ENCODE data around the gene ZNF418. TPM values are rescaled to one million over a fixed set of nuclear protein-coding genes. Genes with fewer than 3 reads are reported as not detected.
A peak's percentile ranks its signal among the peaks of the same experiment; 100 is the strongest.
"Not testable (repeated sequence)": the region's sequence is repeated elsewhere in the genome, so short reads cannot be mapped to it uniquely, and the experiment has no call there.

ZNF418 gene
- total and polyA plus RNA-seq, 2 experiments from 2014 or later, result 3.2 to 8.2 TPM

DNA sequence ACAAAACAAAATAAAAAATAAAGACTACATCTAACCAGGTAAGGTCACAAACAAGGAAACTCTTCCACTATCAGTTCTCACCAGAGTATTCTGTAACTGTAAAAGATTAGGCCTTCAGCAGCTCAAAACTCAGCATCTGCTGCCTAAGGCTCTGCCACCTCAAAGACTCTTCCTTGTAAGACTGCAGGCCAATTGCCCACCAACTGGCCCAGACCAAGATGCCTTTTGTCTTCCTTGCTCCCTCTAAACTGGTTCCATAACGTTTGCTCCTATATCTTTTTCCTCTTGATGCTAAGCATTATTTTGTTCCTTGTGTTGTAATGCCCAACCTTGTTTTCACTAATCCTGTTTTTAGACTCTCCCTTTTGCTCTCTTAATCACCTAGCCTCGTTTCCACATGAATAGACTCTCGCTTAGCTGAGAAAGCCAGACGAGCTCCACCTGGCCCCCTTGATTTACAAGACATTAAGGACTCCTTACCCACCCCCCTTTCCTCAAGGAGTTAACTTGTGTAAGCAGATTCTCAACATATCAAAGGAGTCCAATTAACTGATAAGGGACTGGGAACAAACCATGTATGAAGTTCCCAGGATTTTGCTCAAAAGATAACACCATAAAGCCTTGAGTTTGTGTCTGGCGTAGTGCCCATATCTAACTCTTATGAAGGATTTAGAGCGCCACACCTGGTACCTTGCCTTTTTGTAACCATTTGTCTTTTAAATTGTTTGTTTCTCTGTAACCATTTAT, 47.8 kb downstream of the ZNF418 start:
- no peaks in the 10 kb centered on the region for H4K20me1 ChIP-seq (ENCODE audit: insufficient read depth, poor library complexity, severe bottlenecking)
- peaks cover 5% of the 10 kb centered on the region for H3K4me1 ChIP-seq (ENCODE audit: insufficient read depth)
- TF ChIP-seq EZH2 (IDR thresholded peaks at IDR 0.05; ENCODE audit: borderline replicate concordance) (no peak), EZH2phosphoT487 (IDR thresholded peaks at IDR 0.05; ENCODE audit: low read depth, severe bottlenecking, unreplicated experiment) (no peak)
- TF ChIP-seq, protein P1, sequence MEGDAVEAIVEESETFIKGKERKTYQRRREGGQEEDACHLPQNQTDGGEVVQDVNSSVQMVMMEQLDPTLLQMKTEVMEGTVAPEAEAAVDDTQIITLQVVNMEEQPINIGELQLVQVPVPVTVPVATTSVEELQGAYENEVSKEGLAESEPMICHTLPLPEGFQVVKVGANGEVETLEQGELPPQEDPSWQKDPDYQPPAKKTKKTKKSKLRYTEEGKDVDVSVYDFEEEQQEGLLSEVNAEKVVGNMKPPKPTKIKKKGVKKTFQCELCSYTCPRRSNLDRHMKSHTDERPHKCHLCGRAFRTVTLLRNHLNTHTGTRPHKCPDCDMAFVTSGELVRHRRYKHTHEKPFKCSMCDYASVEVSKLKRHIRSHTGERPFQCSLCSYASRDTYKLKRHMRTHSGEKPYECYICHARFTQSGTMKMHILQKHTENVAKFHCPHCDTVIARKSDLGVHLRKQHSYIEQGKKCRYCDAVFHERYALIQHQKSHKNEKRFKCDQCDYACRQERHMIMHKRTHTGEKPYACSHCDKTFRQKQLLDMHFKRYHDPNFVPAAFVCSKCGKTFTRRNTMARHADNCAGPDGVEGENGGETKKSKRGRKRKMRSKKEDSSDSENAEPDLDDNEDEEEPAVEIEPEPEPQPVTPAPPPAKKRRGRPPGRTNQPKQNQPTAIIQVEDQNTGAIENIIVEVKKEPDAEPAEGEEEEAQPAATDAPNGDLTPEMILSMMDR (IDR thresholded peaks at IDR 0.05; ENCODE audit: poor library complexity), result peak; percentile 22
- WGBS (ENCODE audit: low lambda C conversion rate, missing lambda C conversion rate), result 12% methylated on average over 6 of the region's 6 CpGs
- no peaks in the 10 kb centered on the region for H3K36me3 ChIP-seq (replicated peaks; ENCODE audit: insufficient read depth, low read depth)
- no peaks in the 10 kb centered on the region for H3K9me3 ChIP-seq (ENCODE audit: low read depth)
- H3K4me3 ChIP-seq, result peak overlapping the region; percentile 59
- peak; percentile 52 for DNase-seq (ENCODE audit: low spot score)
- peak overlapping the region; percentile 83 for H3K4me2 ChIP-seq
- H3K79me2 ChIP-seq, result peaks cover 56% of the 10 kb centered on the region
- no peak overlapping the region for H2AFZ ChIP-seq
- H3K27ac ChIP-seq, result peak overlapping the region; percentile 80
- no peaks in the 10 kb centered on the region for H3K9me2 ChIP-seq (replicated peaks; ENCODE audit: insufficient read depth)
- H3K27me3 ChIP-seq, result no peaks in the 10 kb centered on the region

DNA sequence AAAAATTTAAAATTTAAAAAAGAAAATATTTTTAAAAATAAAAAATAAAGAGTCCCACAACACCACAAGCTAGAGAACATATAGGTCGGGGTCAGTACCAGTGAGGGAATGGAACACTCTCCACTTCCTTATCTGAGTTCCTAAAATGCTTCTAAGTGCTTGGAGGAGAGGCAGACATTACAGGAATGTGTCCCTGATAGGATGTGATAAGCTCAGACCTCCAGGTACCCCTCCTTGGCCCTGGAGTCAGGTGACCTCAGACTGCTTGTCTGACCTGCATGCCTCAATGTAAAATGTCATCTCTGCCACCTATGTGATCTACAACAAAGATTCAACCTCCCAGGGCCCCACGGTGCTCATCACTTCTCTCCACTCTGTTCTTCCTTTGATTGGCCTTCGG, 49.2 kb downstream of the ZNF418 start:
- H3K79me2 ChIP-seq, result peaks cover 56% of the 10 kb centered on the region

DNA sequence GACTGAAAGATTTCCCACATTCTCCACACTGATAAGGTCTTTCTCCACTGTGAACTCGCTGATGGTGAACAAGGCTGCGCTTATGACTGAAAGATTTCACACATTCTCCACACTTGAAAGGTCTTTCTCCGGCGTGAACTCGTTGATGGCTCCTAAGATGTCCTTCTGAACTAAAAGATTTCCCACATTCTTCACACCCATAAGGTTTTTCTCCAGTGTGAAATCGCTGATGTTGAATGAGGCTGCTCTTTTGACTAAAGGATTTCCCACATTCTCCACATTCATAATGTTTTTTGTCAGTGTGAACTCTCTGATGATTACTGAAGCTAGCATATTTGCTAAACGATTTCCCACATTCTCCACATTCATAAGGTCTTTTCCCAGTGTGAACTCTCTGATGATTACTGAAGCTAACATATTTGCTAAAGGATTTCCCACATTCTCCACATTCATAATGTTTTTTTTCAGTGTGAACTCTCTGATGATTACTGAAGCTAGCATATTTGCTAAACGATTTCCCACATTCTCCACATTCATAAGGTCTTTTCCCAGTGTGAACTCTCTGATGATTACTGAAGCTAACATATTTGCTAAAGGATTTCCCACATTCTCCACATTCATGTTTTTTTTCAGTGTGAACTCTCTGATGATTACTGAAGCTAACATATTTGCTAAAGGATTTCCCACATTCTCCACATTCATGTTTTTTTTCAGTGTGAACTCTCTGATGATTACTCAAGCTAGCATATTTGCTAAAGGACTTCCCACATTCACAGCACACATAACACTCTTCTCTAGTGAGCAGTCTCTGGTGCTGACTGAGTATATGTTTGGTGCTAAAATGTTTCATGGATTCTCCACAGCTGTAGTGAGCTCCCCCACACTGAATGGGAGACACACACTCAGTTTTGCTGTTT, 61.1 kb downstream of the ZNF418 start:
- H3K27ac ChIP-seq; H3K4me2 ChIP-seq; H3K9me2 ChIP-seq (replicated peaks; ENCODE audit: insufficient read depth); H2AFZ ChIP-seq; DNase-seq (ENCODE audit: low spot score); H3K4me3 ChIP-seq; H3K27me3 ChIP-seq; H3K4me1 ChIP-seq (ENCODE audit: insufficient read depth); H4K20me1 ChIP-seq (ENCODE audit: insufficient read depth, poor library complexity, severe bottlenecking): not testable (repeated sequence)
- peaks cover 19% of the 10 kb centered on the region for H3K36me3 ChIP-seq (replicated peaks; ENCODE audit: insufficient read depth, low read depth)
- peaks cover 16% of the 10 kb centered on the region for H3K79me2 ChIP-seq
- WGBS (ENCODE audit: low lambda C conversion rate, missing lambda C conversion rate), result 98% methylated on average over 8 of the region's 8 CpGs
- H3K9me3 ChIP-seq (ENCODE audit: low read depth), result peaks cover 41% of the 10 kb centered on the region

More for the DNA sequence above, 49.2 kb downstream of the ZNF418 start:
- Histone ChIP-seq H3K36me3 (replicated peaks; ENCODE audit: insufficient read depth, low read depth) (no peaks in the 10 kb centered on the region), H3K9me2 (replicated peaks; ENCODE audit: insufficient read depth) (no peaks in the 10 kb centered on the region), H3K9me3 (ENCODE audit: low read depth) (no peaks in the 10 kb centered on the region), H3K27ac (no peak overlapping the region), H3K27me3 (no peaks in the 10 kb centered on the region), H3K4me3 (no peak overlapping the region), H2AFZ (no peak overlapping the region), H3K4me1 (ENCODE audit: insufficient read depth) (peaks cover 5% of the 10 kb centered on the region), H4K20me1 (ENCODE audit: insufficient read depth, poor library complexity, severe bottlenecking) (no peaks in the 10 kb centered on the region), H3K4me2 (peak overlapping the region; percentile 83)
- WGBS (ENCODE audit: low lambda C conversion rate, missing lambda C conversion rate), result 68% methylated on average over 3 of the region's 3 CpGs
- DNase-seq (ENCODE audit: low spot score), result no peak
- TF ChIP-seq, protein P1 (IDR thresholded peaks at IDR 0.05; ENCODE audit: poor library complexity), result no peak
- TF ChIP-seq EZH2phosphoT487 (IDR thresholded peaks at IDR 0.05; ENCODE audit: low read depth, severe bottlenecking, unreplicated experiment) (no peak), EZH2 (IDR thresholded peaks at IDR 0.05; ENCODE audit: borderline replicate concordance) (no peak)

DNA sequence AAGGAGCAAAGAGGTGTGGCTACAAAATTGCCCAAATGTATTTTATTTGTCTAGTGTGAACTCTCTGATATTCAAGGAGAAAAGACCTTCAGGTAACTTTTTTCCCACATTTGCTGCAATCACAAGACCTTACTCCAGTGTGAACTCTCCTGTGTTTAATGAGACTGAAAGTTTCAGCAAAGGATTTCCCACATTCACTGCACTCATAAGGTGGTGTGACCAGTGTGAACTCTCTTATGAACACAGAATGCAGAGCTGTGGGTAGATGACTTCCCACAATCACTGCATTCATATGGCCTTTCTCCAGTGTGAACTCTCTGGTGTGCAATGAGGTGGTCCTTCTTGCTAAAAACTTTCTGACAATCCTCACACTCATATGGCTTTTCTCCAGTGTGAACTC, 62.8 kb downstream of the ZNF418 start:
- TF ChIP-seq EZH2phosphoT487 (IDR thresholded peaks at IDR 0.05; ENCODE audit: low read depth, severe bottlenecking, unreplicated experiment), result no peak
- TF ChIP-seq, protein P1 (IDR thresholded peaks at IDR 0.05; ENCODE audit: poor library complexity), result no peak
- no peak for TF ChIP-seq EZH2 (IDR thresholded peaks at IDR 0.05; ENCODE audit: borderline replicate concordance)
- H3K79me2 ChIP-seq, result peaks cover 8% of the 10 kb centered on the region
- peaks cover 26% of the 10 kb centered on the region for H3K36me3 ChIP-seq (replicated peaks; ENCODE audit: insufficient read depth, low read depth)
- H3K27ac ChIP-seq, result no peak overlapping the region
- H2AFZ ChIP-seq, result no peak overlapping the region
- H3K4me1 ChIP-seq (ENCODE audit: insufficient read depth), result no peaks in the 10 kb centered on the region
- no peak for DNase-seq (ENCODE audit: low spot score)
- H3K4me3 ChIP-seq, result no peak overlapping the region
- peaks cover 41% of the 10 kb centered on the region for H3K9me3 ChIP-seq (ENCODE audit: low read depth)
- no peaks in the 10 kb centered on the region for H3K27me3 ChIP-seq
- no peaks in the 10 kb centered on the region for H3K9me2 ChIP-seq (replicated peaks; ENCODE audit: insufficient read depth)
- no peaks in the 10 kb centered on the region for H4K20me1 ChIP-seq (ENCODE audit: insufficient read depth, poor library complexity, severe bottlenecking)
- H3K4me2 ChIP-seq, result no peak overlapping the region
